HCT116 (cell line): ENCODE measurements around the gene LRFN3. TPM values are rescaled to one million over a fixed set of nuclear protein-coding genes. Genes with fewer than 3 reads are reported as not detected.
A peak's percentile ranks its signal among the peaks of the same experiment; 100 is the strongest.

Experiments
- ATAC-seq: fragments of 200-7000 bp; cut with Tn5 transposase; 2 replicates; pipeline ENCODE4 v1.9.1; 2020; ENCODE audit warnings: mild to moderate bottlenecking, moderate library complexity
- BruUV-seq: library from RNA; stranded (reverse); fragments of 400-500 nt; replicated peaks from 2 replicates; lab custom pipeline; 2021; lab: Mats Ljungman, UMichigan
- CTCF ChIA-PET: fragments of 300-600 bp; sonication (Branson Sonifier 250); formaldehyde crosslinking; loops from one replicate; lab custom pipeline; 2021; ENCODE audit warnings: antibody characterized with exemption; lab: Charles Lee
- POLR2A ChIA-PET: fragments of 300-600, 350-600 bp; sonication (Branson Sonifier 250); formaldehyde crosslinking; loops from one replicate; lab custom pipeline; 2021; ENCODE audit warnings: antibody characterized with exemption; lab: Charles Lee
- RAD21 ChIA-PET, 2 experiments: fragments of 300-600 bp; sonication (Branson Sonifier 250); formaldehyde crosslinking; loops; one replicate each; lab custom pipeline; 2023; ENCODE audit warnings: low total read pairs in 2 of 2; ENCODE audit not compliant: uncharacterized antibody in 2 of 2, unreplicated experiment in 2 of 2, low non-redundant PET in 1 of 2; lab: Charles Lee
- DNase-seq: peaks from one replicate; pipeline ENCODE4 v3.0.0-alpha.2; 2010; ENCODE audit warnings: low read depth, low spot score
- H2AFZ ChIP-seq: fragments of 200-600 bp; shearing (Covaris generic), sonication (generic); 2 replicates; pipeline ENCODE4 v1.6.1; 2017; ENCODE audit warnings: low read depth, mixed run types, mixed read lengths, antibody characterized with exemption, low read length; ENCODE audit not compliant: poor library complexity, severe bottlenecking
- H3K27ac ChIP-seq: 2 replicates; pipeline ENCODE4 v1.5.1; 2012; ENCODE audit warnings: low read depth, low read length
- H3K27me3 ChIP-seq: fragments of 200-600 bp; sonication (generic); 2 replicates; pipeline ENCODE4 v1.6.1; 2016; ENCODE audit warnings: mixed run types, low read length, mixed read lengths; ENCODE audit not compliant: insufficient read depth
- H3K36me3 ChIP-seq, 2 experiments: fragments of 200-500 bp in 1 of 2; fragments of 200-600 bp in 1 of 2; sonication (Bioruptor generic) in 1 of 2; sonication (generic) in 1 of 2; 2 replicates each; pipeline versions ENCODE4 v1.5.1 to v1.6.1; 2014 to 2016; ENCODE audit warnings: low read length in 2 of 2, inconsistent platforms in 1 of 2, mixed read lengths in 1 of 2, mixed run types in 1 of 2; ENCODE audit not compliant: insufficient read depth in 2 of 2, control insufficient read depth in 1 of 2
- H3K4me1 ChIP-seq, 2 experiments: fragments of 200-600 bp in 1 of 2; sonication (generic) in 1 of 2; 2 replicates each; pipeline versions ENCODE4 v1.5.1 to v1.6.1; 2012 to 2017; ENCODE audit warnings: low read length in 2 of 2, inconsistent platforms in 1 of 2, mild to moderate bottlenecking in 1 of 2, mixed read lengths in 1 of 2, mixed run types in 1 of 2, moderate library complexity in 1 of 2; ENCODE audit not compliant: insufficient read depth in 2 of 2, control insufficient read depth in 1 of 2
- H3K4me2 ChIP-seq: fragments of 200-600 bp; sonication (generic); 2 replicates; pipeline ENCODE4 v1.6.1; 2017; ENCODE audit warnings: mixed run types, low read length, mixed read lengths
- H3K4me3 ChIP-seq, 2 experiments: fragments of 200-600 bp in 1 of 2; sonication (generic) in 1 of 2; replicated peaks in 1 of 2; 2 replicates each; pipeline ENCODE4 v1.5.1; 2011 to 2016; ENCODE audit warnings: low read length in 2 of 2, control low read depth in 1 of 2, low read depth in 1 of 2, mild to moderate bottlenecking in 1 of 2, mixed read lengths in 1 of 2, mixed run types in 1 of 2
- H3K79me2 ChIP-seq: fragments of 200-600 bp; sonication (generic); 2 replicates; pipeline ENCODE4 v1.6.1; 2017; ENCODE audit warnings: mild to moderate bottlenecking, mixed run types, low read length, moderate library complexity, mixed read lengths; ENCODE audit not compliant: insufficient read depth
- H3K9ac ChIP-seq: fragments of 200-600 bp; sonication (generic); 2 replicates; pipeline ENCODE4 v1.6.1; 2016; ENCODE audit warnings: low read length, mixed read lengths
- H3K9me2 ChIP-seq: fragments of 200-600 bp; sonication (generic), shearing (Covaris generic); 2 replicates; pipeline ENCODE4 v1.6.1; 2017; ENCODE audit warnings: mixed run types, mild to moderate bottlenecking, moderate library complexity; ENCODE audit not compliant: insufficient read depth
- H3K9me3 ChIP-seq, 2 experiments: fragments of 200-500 bp in 1 of 2; fragments of 200-600 bp in 1 of 2; sonication (Bioruptor generic) in 1 of 2; sonication (generic) in 1 of 2; 2 replicates each; pipeline ENCODE4 v1.6.1; 2014 to 2017; ENCODE audit warnings: low read length in 2 of 2, mixed read lengths in 2 of 2, inconsistent platforms in 1 of 2, low read depth in 1 of 2, mild to moderate bottlenecking in 1 of 2, mixed run types in 1 of 2, moderate library complexity in 1 of 2; ENCODE audit not compliant: control insufficient read depth in 1 of 2, insufficient read depth in 1 of 2
- H4K20me1 ChIP-seq: fragments of 200-600 bp; sonication (generic), shearing (Covaris generic); 2 replicates; pipeline ENCODE4 v1.6.1; 2017; ENCODE audit warnings: mixed run types, mild to moderate bottlenecking, moderate library complexity; ENCODE audit not compliant: insufficient read depth
- CEBPB ChIP-seq: IDR thresholded peaks from 2 replicates; pipeline ENCODE4 v1.6.1; 2012; ENCODE audit warnings: low read depth
- EGR1 ChIP-seq: IDR thresholded peaks from 2 replicates; pipeline ENCODE4 v1.6.1; 2012; ENCODE audit warnings: low read depth
- ELF1 ChIP-seq: IDR thresholded peaks from 2 replicates; pipeline ENCODE4 v1.6.1; 2012; ENCODE audit warnings: low read depth, borderline replicate concordance
- FOSL1 ChIP-seq: IDR thresholded peaks from 2 replicates; pipeline ENCODE4 v1.6.1; 2012; ENCODE audit warnings: low read depth
- MAX ChIP-seq: IDR thresholded peaks from 2 replicates; pipeline ENCODE4 v1.6.1; 2012
- POLR2A ChIP-seq: IDR thresholded peaks from 2 replicates; pipeline ENCODE4 v1.7.0; 2011; ENCODE audit warnings: borderline replicate concordance; ENCODE audit not compliant: insufficient read depth, insufficient read length; ENCODE audit errors: extremely low read depth
- POLR2AphosphoS5 ChIP-seq: IDR thresholded peaks from 2 replicates; pipeline ENCODE4 v1.6.1; 2011; ENCODE audit warnings: mild to moderate bottlenecking, low read depth, low read length, moderate library complexity
- SP1 ChIP-seq: IDR thresholded peaks from 2 replicates; pipeline ENCODE4 v1.6.1; 2012; ENCODE audit warnings: low read depth
- ZNF274 ChIP-seq: fragments of 200-500 bp; sonication (Bioruptor generic); IDR thresholded peaks from 2 replicates; pipeline ENCODE4 v1.6.1; 2014; ENCODE audit warnings: mild to moderate bottlenecking, low read depth, low read length, inconsistent platforms
- intact Hi-C: fragments of 100-400 bp; cut with micrococcal nuclease; formaldehyde crosslinking; loops from 2 replicates; pipeline ENCODE4 v1.10.0; 2022
- total RNA-seq: library from RNA; stranded (reverse); gene quantifications from one replicate; pipeline ENCODE4 v1.2.1, GENCODE V29; 2021; ENCODE audit not compliant: unreplicated experiment
- TF ChIP-seq, protein P1 (sequence below): IDR thresholded peaks from 2 replicates; pipeline ENCODE4 v1.6.1; 2012
- TF ChIP-seq, protein P2 (sequence below), 3 experiments: fragments of 200-600 bp in 1 of 3; sonication (generic) in 1 of 3; IDR thresholded peaks in 2 of 3; conservative IDR thresholded peaks in 1 of 3; 2 replicates each; pipeline ENCODE4 v1.5.1; 2012 to 2017; ENCODE audit warnings: low read depth in 2 of 3, low read length in 2 of 3, antibody characterized with exemption in 1 of 3, borderline replicate concordance in 1 of 3, control low read depth in 1 of 3, mild to moderate bottlenecking in 1 of 3, mixed read lengths in 1 of 3, mixed run types in 1 of 3, moderate library complexity in 1 of 3; ENCODE audit not compliant: insufficient read depth in 1 of 3
- TF ChIP-seq, protein P3 (sequence below): IDR thresholded peaks from 2 replicates; pipeline ENCODE4 v1.6.1; 2011; ENCODE audit warnings: mild to moderate bottlenecking, low read length, moderate library complexity; ENCODE audit not compliant: insufficient replicate concordance; ENCODE audit errors: extremely low read depth

Gene LRFN3
- total RNA-seq, 1 experiment from 2014 or later = 18.8 TPM

GRCh38 chr19:35902870-35903475 lies 33.2 kb upstream of the LRFN3 start:
- H3K9me2 ChIP-seq = no peaks in the 10 kb centered on the region
- H3K9ac ChIP-seq = peak overlapping the region; percentile 59
- no peak for TF ChIP-seq CEBPB
- TF ChIP-seq POLR2A = no peak
- TF ChIP-seq, protein P1, sequence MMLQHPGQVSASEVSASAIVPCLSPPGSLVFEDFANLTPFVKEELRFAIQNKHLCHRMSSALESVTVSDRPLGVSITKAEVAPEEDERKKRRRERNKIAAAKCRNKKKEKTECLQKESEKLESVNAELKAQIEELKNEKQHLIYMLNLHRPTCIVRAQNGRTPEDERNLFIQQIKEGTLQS = no peak
- TF ChIP-seq, protein P2, sequence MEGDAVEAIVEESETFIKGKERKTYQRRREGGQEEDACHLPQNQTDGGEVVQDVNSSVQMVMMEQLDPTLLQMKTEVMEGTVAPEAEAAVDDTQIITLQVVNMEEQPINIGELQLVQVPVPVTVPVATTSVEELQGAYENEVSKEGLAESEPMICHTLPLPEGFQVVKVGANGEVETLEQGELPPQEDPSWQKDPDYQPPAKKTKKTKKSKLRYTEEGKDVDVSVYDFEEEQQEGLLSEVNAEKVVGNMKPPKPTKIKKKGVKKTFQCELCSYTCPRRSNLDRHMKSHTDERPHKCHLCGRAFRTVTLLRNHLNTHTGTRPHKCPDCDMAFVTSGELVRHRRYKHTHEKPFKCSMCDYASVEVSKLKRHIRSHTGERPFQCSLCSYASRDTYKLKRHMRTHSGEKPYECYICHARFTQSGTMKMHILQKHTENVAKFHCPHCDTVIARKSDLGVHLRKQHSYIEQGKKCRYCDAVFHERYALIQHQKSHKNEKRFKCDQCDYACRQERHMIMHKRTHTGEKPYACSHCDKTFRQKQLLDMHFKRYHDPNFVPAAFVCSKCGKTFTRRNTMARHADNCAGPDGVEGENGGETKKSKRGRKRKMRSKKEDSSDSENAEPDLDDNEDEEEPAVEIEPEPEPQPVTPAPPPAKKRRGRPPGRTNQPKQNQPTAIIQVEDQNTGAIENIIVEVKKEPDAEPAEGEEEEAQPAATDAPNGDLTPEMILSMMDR (IDR thresholded peaks at IDR 0.05 in 2 of 3, conservative IDR thresholded peaks at IDR 0.05 in 1 of 3; ENCODE audit: borderline replicate concordance in 1 of 3, insufficient read depth in 1 of 3, low read depth in 2 of 3, low read length in 2 of 3) = no peak
- TF ChIP-seq, all 23 proteins: peak for 0
- Histone ChIP-seq H3K4me3 (peak overlapping the region; percentile 41 to 53), H2AFZ (no peak overlapping the region), H3K4me1 (peaks cover 22 to 60% of the 10 kb centered on the region in 2 experiments), H3K4me2 (peak overlapping the region; percentile 89), H3K36me3 (peaks cover 0 to 6% of the 10 kb centered on the region in 2 experiments; a peak in 1 of 4 replicates), H3K9me3 (no peaks in the 10 kb centered on the region), H3K27me3 (no peaks in the 10 kb centered on the region), H3K27ac (peak overlapping the region; percentile 60; the same call in 1 of the 2 replicates), H3K79me2 (peaks cover 23% of the 10 kb centered on the region), H4K20me1 (no peaks in the 10 kb centered on the region)
- CTCF ChIA-PET = interaction anchor here (1.6 kb wide), 1 partner anchor 28 kb away, joined by 4 read pairs; no protein-coding TSS in a partner anchor
- RAD21 ChIA-PET = no interaction called here
- intact Hi-C loops = no loop called here
- ATAC-seq (no peak), DNase-seq (no peak)
- no TSS peak for BruUV-seq
- POLR2A ChIA-PET = no interaction called here

DNA sequence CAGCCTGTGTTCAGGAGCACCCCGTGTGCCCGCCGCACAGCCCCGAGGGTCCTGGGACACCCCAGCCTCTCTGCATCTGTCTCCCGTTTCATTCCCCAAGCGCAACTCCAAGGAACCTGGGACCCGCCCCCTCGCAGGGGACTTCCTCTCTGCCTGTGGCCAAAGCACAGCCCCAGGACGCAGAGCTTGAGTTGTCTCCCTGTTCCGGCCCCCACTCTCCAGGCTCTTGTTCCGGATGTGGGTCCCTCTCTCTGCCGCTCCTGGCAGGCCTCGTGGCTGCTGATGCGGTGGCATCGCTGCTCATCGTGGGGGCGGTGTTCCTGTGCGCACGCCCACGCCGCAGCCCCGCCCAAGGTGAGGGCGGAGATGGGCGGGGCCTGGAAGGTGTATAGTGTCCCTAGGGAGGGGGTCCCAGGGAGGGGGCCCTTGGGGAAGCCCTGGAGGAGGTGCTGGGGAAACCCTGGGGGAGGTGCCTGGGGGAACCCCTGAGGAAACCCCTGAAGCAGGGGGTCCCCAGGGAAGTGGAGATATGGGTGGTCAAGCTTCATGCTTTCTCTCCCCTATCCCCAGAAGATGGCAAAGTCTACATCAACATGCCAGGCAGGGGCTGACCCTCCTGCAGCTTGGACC lies 32.5 kb upstream of the LRFN3 start:
- TF ChIP-seq ZNF274 (no peak), FOSL1 (no peak), POLR2AphosphoS5 (peak; percentile 72), ELF1 (no peak), EGR1 (peak; percentile 98), MAX (peak; percentile 92), SP1 (peak; percentile 59), POLR2A (peak; percentile 60)
- TF ChIP-seq, protein P3, sequence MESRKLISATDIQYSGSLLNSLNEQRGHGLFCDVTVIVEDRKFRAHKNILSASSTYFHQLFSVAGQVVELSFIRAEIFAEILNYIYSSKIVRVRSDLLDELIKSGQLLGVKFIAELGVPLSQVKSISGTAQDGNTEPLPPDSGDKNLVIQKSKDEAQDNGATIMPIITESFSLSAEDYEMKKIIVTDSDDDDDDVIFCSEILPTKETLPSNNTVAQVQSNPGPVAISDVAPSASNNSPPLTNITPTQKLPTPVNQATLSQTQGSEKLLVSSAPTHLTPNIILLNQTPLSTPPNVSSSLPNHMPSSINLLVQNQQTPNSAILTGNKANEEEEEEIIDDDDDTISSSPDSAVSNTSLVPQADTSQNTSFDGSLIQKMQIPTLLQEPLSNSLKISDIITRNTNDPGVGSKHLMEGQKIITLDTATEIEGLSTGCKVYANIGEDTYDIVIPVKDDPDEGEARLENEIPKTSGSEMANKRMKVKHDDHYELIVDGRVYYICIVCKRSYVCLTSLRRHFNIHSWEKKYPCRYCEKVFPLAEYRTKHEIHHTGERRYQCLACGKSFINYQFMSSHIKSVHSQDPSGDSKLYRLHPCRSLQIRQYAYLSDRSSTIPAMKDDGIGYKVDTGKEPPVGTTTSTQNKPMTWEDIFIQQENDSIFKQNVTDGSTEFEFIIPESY = no peak
- TF ChIP-seq, protein P1 = no peak
- Histone ChIP-seq H3K27me3 (no peaks in the 10 kb centered on the region), H2AFZ (no peak overlapping the region), H3K36me3 (no peaks in the 10 kb centered on the region), H3K9ac (peak overlapping the region; percentile 59), H3K27ac (peak overlapping the region; percentile 60; the same call in 1 of the 2 replicates), H4K20me1 (no peaks in the 10 kb centered on the region), H3K9me3 (no peaks in the 10 kb centered on the region), H3K9me2 (no peaks in the 10 kb centered on the region), H3K79me2 (peaks cover 16% of the 10 kb centered on the region), H3K4me1 (peaks cover 18 to 53% of the 10 kb centered on the region in 2 experiments), H3K4me2 (peak overlapping the region; percentile 89), H3K4me3 (peak overlapping the region; percentile 41 to 53)
- ChIA-PET POLR2A (no interaction called here), RAD21 (no interaction called here), CTCF (interaction anchor here (1.6 kb wide), 1 partner anchor 27 kb away, joined by 4 read pairs; no protein-coding TSS in a partner anchor)
- intact Hi-C loops = no loop called here
- DNase-seq (no peak), ATAC-seq (peak; percentile 60)
- no TSS peak for BruUV-seq
